Adrenal gland (tissue), 12 donors: ENCODE data around the gene HS6ST2. TPM values are rescaled to one million over a fixed set of nuclear protein-coding genes. Genes with fewer than 3 reads are reported as not detected.

Source experiments
- DNase-seq, 7 donors: peaks; one replicate each; pipeline ENCODE4 v3.0.0-alpha.2; 2019 to 2020
- H3K27ac ChIP-seq, 5 donors: fragments of 200-600 bp; sonication (generic) in 4 of 5; 1 replicate in 3 of 5; 2 replicates in 2 of 5; pipeline versions ENCODE4 v1.5.1 to v1.8.0; 2016 to 2020; ENCODE audit warnings: mild to moderate bottlenecking in 1 of 5
- H3K27me3 ChIP-seq: fragments of 200-600 bp; 2 replicates; pipeline ENCODE4 v1.8.0; 2021
- H3K36me3 ChIP-seq, 2 donors: fragments of 200-600 bp; replicated peaks in 1 of 2; 1 replicate in 1 of 2; 2 replicates in 1 of 2; pipeline versions ENCODE4 v1.5.1 to v1.8.0; 2018 to 2022
- H3K4me1 ChIP-seq, 2 donors: fragments of 200-600 bp; replicated peaks in 1 of 2; 1 replicate in 1 of 2; 2 replicates in 1 of 2; pipeline versions ENCODE4 v1.5.1 to v1.8.0; 2018 to 2021
- H3K4me3 ChIP-seq, 4 donors: fragments of 200-600 bp; sonication (generic) in 3 of 4; one replicate each; pipeline ENCODE4 v1.5.1; 2016 to 2018
- H3K9me3 ChIP-seq, 3 donors: fragments of 200-600 bp; sonication (generic) in 1 of 3; replicated peaks in 1 of 3; 1 replicate in 2 of 3; 2 replicates in 1 of 3; pipeline versions ENCODE4 v1.5.1 to v1.8.0; 2016 to 2021
- POLR2A ChIP-seq, 2 donors: fragments of 450-650 bp; IDR thresholded peaks; one replicate each; pipeline ENCODE4 v1.6.1; 2017; ENCODE audit warnings: antibody characterized with exemption in 2 of 2, mild to moderate bottlenecking in 2 of 2, moderate library complexity in 1 of 2
- WGBS, 4 donors: extraction: QIAGEN DNeasy Blood & Tissue Kit in 2 of 4; methylation state at CpG; one replicate each; pipeline versions ENCODE4 v1.1.5 to v1.1.7; 2013 to 2017; 5-methylcytosine and 5-hydroxymethylcytosine counted together
- intact Hi-C, 2 donors: fragments of 100-400 bp; cut with DNase I; formaldehyde crosslinking; loops; one replicate each; pipeline versions ENCODE4 v1.14.1 to v1.15.0; 2022 to 2023
- polyA plus RNA-seq, 3 donors: library from polyadenylated mRNA; stranded (reverse); fragments of 200-250 nt in 2 of 3; fragments of 350-450 nt in 1 of 3; fragmentation: Illumina TruSeq in 1 of 3; extraction: RNeasy Lipid Tissue Mini Kit (QIAGEN cat#74804) in 1 of 3; gene quantifications; one replicate each; pipeline ENCODE4 v1.2.3, GENCODE V29; 2013 to 2014
- total RNA-seq, 9 donors: library from RNA; depleted of rRNA in 4 of 9; stranded (reverse); fragments of >200 nt in 4 of 9; fragments of 120-200 nt in 1 of 9; fragmentation: NEBNext Ultra II Directional in 1 of 9; extraction: Animal tissue kit (Norgen Biotek cat#: 25700) in 1 of 9; gene quantifications; one replicate each; pipeline versions ENCODE4 v1.1.0 to v1.2.4, GENCODE V29; 2013 to 2023
- TF ChIP-seq, protein P1 (sequence below), 6 experiments: fragments of 450-650 bp in 4 of 6; fragments of 200-600 bp in 2 of 6; sonication (generic) in 1 of 6; IDR thresholded peaks; 1 replicate in 5 of 6; 2 replicates in 1 of 6; pipeline versions ENCODE4 v1.5.1 to v1.8.0; 2016 to 2021; ENCODE audit warnings: antibody characterized with exemption in 6 of 6, mild to moderate bottlenecking in 2 of 6, moderate library complexity in 1 of 6
- donor health status: healthy with polysubstance abuse.
- donor health status: Bipolar disorder and iron deficiency.
- donor health status: DM: yes; HTN: yes; CAD: no.
- donor health status: DM: no; HTN: no; CAD: no.
- donor health status: DM: no; HTN: no; CAD: no.
- donor health status: DM: yes; HTN: yes; CAD: no.

HS6ST2 gene
- total and polyA plus RNA-seq, 12 donors = 0.24 to 6.0 (median 1.3) TPM

DNA sequence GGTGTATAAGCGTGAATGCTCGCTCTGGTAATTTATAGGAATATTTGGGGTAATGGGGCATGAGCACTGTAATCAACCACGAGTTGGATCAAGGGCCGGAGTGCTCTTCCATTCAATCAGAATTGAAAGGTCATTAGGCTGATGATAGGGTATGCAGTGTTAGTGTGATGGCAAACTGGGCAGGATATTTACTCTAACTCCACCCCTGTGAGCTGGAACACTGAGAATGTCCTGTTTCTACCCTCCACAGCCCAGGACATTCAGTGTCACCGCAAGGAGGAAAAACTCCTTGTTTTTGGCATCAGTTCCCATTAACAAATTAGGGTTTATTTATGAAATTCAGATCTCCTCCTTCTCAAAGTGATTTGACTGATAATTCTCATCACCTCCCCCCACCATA lies 137.8 kb downstream of the HS6ST2 start:
- Histone ChIP-seq H3K27me3 (peaks cover 4% of the 10 kb centered on the region), H3K9me3 (no peaks in the 10 kb centered on the region), H3K4me1 (no peaks in the 10 kb centered on the region), H3K4me3 (no peak overlapping the region), H3K36me3 (no peaks in the 10 kb centered on the region), H3K27ac (no peak overlapping the region)
- intact Hi-C loops = no loop called here
- no peak for TF ChIP-seq POLR2A (IDR thresholded peaks at IDR 0.05)
- TF ChIP-seq, protein P1, sequence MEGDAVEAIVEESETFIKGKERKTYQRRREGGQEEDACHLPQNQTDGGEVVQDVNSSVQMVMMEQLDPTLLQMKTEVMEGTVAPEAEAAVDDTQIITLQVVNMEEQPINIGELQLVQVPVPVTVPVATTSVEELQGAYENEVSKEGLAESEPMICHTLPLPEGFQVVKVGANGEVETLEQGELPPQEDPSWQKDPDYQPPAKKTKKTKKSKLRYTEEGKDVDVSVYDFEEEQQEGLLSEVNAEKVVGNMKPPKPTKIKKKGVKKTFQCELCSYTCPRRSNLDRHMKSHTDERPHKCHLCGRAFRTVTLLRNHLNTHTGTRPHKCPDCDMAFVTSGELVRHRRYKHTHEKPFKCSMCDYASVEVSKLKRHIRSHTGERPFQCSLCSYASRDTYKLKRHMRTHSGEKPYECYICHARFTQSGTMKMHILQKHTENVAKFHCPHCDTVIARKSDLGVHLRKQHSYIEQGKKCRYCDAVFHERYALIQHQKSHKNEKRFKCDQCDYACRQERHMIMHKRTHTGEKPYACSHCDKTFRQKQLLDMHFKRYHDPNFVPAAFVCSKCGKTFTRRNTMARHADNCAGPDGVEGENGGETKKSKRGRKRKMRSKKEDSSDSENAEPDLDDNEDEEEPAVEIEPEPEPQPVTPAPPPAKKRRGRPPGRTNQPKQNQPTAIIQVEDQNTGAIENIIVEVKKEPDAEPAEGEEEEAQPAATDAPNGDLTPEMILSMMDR (IDR thresholded peaks at IDR 0.05) = no peak
- no peak for DNase-seq
- 65 to 81% (median 71%) methylated on average over 5 of the region's 5 CpGs for WGBS, 4 donors

DNA sequence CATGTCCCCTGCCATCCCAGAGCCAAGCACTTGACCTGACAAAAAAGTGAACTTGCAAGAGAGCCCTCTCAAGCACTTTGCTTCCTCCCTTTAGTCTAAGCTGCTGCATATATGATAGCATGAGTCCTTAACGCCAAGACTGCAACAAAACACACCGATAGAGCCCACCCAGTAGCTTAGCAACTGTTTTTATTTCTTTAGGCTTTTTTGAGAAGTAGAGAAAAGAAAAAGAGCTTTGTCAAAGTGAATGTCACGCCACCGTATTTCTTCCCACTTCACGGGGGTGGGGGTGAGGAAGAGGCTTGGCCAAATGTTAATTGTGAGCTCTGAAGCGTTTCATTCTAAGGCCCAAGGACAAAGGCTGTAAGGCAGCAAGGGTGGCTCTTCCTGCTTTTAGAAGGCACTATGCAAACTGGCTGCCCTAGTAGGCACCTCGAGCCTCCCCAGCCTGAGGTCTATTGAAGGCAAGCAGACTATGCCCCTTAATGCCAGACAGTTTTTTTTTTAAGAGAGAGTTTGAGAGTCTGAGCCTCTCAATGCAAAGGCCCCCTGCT lies 138.6 kb downstream of the HS6ST2 start:
- H3K27ac ChIP-seq = no peak overlapping the region
- no peaks in the 10 kb centered on the region for H3K4me1 ChIP-seq
- intact Hi-C loops = no loop called here
- WGBS, 4 donors = 44 to 71% (median 55%) methylated on average over 3 to 7 of the region's 7 CpGs
- DNase-seq = no peak
- H3K9me3 ChIP-seq = no peaks in the 10 kb centered on the region
- H3K27me3 ChIP-seq = peaks cover 4% of the 10 kb centered on the region
- no peak overlapping the region for H3K4me3 ChIP-seq
- H3K36me3 ChIP-seq = no peaks in the 10 kb centered on the region
- no peak for TF ChIP-seq POLR2A (IDR thresholded peaks at IDR 0.05)
- TF ChIP-seq, protein P1 (IDR thresholded peaks at IDR 0.05) = no peak

DNA sequence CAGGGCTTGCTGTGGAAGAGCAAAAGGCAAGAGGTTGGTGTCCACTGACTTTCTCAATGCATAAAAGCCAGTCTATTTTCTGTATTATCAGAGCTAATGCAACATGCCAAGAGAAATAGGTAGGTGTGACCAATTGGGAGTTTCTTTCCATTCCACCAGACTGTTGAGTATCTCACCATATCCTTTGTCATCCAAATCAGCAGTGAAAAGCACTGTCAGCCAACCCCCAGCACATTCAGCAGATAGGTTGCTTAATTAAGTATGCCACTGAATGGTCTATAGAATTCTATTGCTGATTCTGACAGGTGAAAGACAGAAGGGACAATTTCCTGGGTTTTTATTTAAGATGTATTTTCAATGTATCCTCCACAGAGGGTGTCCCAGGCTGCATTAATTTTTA lies 139.8 kb downstream of the HS6ST2 start:
- no peak overlapping the region for H3K4me3 ChIP-seq
- no peak for TF ChIP-seq POLR2A (IDR thresholded peaks at IDR 0.05)
- TF ChIP-seq, protein P1 (IDR thresholded peaks at IDR 0.05) = no peak
- H3K27me3 ChIP-seq = peaks cover 4% of the 10 kb centered on the region
- H3K4me1 ChIP-seq = no peaks in the 10 kb centered on the region
- no peaks in the 10 kb centered on the region for H3K36me3 ChIP-seq
- intact Hi-C loops = no loop called here
- no peak overlapping the region for H3K27ac ChIP-seq
- DNase-seq = no peak
- no peaks in the 10 kb centered on the region for H3K9me3 ChIP-seq

DNA sequence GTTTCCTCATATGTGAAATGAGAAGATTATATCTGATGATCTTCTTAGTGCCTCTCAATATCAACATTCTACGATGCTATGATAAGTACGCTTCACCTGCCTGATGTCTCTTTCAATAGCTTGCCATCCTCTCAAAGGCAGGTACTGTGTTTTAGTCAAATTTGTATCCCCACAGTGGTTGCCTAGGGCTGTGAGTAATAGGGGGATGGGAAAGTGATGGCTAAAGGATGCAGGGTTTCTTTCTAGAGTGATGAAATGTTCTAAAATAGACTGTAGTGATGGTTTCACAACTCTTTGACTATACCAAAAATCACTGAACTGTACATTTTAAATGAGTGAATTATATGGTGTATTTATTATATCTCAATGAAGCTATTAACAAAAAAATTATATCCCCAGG lies 142.8 kb downstream of the HS6ST2 start:
- DNase-seq = no peak
- no peak overlapping the region for H3K27ac ChIP-seq
- H3K4me1 ChIP-seq = no peaks in the 10 kb centered on the region
- TF ChIP-seq POLR2A (IDR thresholded peaks at IDR 0.05) = no peak
- TF ChIP-seq, protein P1 (IDR thresholded peaks at IDR 0.05) = no peak
- intact Hi-C loops = no loop called here
- H3K4me3 ChIP-seq = no peak overlapping the region
- H3K9me3 ChIP-seq = no peaks in the 10 kb centered on the region
- H3K27me3 ChIP-seq = peaks cover 12% of the 10 kb centered on the region
- no peaks in the 10 kb centered on the region for H3K36me3 ChIP-seq
- WGBS, 4 donors = 58 to 96% (median 88%) methylated on average over 2 of the region's 2 CpGs
